Mucosa of stomach (tissue), 1 donor: ENCODE data around the gene NPBWR2.

Experiments used
- H3K27me3 ChIP-seq: one replicate; pipeline ENCODE4 v1.7.0; 2013; ENCODE audit warnings: mild to moderate bottlenecking, low read length; ENCODE audit not compliant: control insufficient read depth, insufficient read depth
- H3K36me3 ChIP-seq: one replicate; pipeline ENCODE4 v1.7.0; 2013; ENCODE audit warnings: low read length; ENCODE audit not compliant: control insufficient read depth, insufficient read depth
- H3K4me1 ChIP-seq: one replicate; pipeline ENCODE4 v1.7.0; 2013; ENCODE audit warnings: mild to moderate bottlenecking, low read length; ENCODE audit not compliant: control insufficient read depth, insufficient read depth
- H3K4me3 ChIP-seq: one replicate; pipeline ENCODE4 v1.7.0; 2013; ENCODE audit warnings: low read length
- H3K9ac ChIP-seq: one replicate; pipeline ENCODE4 v1.7.0; 2013; ENCODE audit warnings: mild to moderate bottlenecking, low read length, moderate library complexity
- H3K9me3 ChIP-seq: one replicate; pipeline ENCODE4 v1.7.0; 2013; ENCODE audit warnings: mild to moderate bottlenecking, low read length, moderate library complexity; ENCODE audit not compliant: control insufficient read depth
- donor health status: Pancreatic carcinoma.

The NPBWR2 gene

GRCh38 chr20:64076061-64076997 is 31.0 kb downstream of the NPBWR2 start:
- H3K36me3 ChIP-seq: no peaks in the 10 kb centered on the region
- H3K4me1 ChIP-seq: peaks cover 14% of the 10 kb centered on the region
- H3K27me3 ChIP-seq: peaks cover 12% of the 10 kb centered on the region
- H3K9ac ChIP-seq: no peak overlapping the region
- no peaks in the 10 kb centered on the region for H3K9me3 ChIP-seq
- H3K4me3 ChIP-seq: no peak overlapping the region

GRCh38 chr20:64075556-64075955 is 31.8 kb downstream of the NPBWR2 start:
- Histone ChIP-seq H3K4me1 (peaks cover 14% of the 10 kb centered on the region), H3K27me3 (peaks cover 8% of the 10 kb centered on the region), H3K36me3 (no peaks in the 10 kb centered on the region), H3K4me3 (no peak overlapping the region), H3K9me3 (no peaks in the 10 kb centered on the region), H3K9ac (no peak overlapping the region)

DNA sequence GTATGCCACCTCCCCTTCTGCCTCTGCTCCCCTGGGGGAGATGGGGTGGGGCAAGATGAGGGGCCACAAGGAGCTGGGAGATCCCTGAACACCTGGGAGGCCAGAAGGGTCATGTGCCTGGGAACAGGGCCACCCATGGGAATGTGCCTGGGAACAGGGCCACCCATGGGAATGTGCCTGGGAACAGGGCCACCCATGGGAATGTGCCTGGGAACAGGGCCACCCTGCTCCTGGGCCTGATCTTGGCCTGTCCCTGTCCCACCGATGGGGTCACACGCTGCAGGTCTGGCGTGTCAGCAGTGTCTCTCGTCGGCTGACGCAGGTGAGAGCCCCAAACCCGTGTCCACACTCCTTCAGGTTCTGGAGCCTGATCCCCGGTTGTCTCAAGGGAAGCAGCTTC is 32.4 kb downstream of the NPBWR2 start:
- Histone ChIP-seq H3K36me3 (no peaks in the 10 kb centered on the region), H3K9ac (no peak overlapping the region), H3K4me3 (no peak overlapping the region), H3K27me3 (peaks cover 8% of the 10 kb centered on the region), H3K9me3 (no peaks in the 10 kb centered on the region), H3K4me1 (peaks cover 14% of the 10 kb centered on the region)

- peaks cover 12% of the 10 kb centered on the region for H3K4me1 ChIP-seq
- H3K36me3 ChIP-seq: no peaks in the 10 kb centered on the region
- H3K9ac ChIP-seq: no peak overlapping the region
These were observed 33.1 kb downstream of the NPBWR2 start for GRCh38 chr20:64074184-64074789.

DNA sequence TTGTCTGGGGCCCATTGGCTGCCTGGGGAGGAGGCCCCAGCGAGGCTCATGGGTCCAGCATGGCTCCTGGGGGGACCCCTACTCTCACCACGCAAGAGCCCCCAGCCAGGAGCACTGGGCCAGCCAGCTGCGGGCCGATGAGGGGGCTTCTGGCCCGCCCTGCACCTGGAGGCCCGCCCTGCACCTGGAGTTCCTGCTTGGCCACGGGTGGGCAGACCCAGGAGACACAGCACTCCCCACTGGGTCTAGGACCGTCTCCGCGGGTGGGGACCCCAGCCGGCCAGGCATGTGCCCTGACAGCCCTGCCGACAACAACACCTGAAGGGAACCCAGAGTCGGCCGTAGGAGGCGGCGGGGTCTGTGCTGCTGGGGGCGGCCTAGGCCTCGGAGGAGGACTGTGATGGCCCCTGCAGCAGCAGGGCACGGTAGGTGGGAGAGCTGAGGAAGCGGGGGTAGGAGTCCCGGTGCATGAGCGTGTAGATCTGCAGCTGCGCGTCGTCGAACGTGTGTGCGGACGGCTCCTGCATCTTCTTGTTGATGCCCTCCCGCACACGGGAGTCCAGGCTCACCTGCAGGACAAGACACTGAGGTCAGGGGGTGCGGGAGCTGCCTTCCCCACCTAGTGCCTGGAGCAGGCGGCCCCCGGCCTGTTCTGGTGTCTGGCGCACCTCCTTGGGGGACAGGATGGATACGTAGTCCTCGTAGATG is 33.7 kb downstream of the NPBWR2 start:
- Histone ChIP-seq H3K9me3 (no peaks in the 10 kb centered on the region), H3K4me1 (peaks cover 6% of the 10 kb centered on the region), H3K36me3 (no peaks in the 10 kb centered on the region), H3K27me3 (peaks cover 3% of the 10 kb centered on the region), H3K4me3 (no peak overlapping the region), H3K9ac (no peak overlapping the region)

More at GRCh38 chr20:64074184-64074789, 33.1 kb downstream of the NPBWR2 start:
- H3K4me3 ChIP-seq: no peak overlapping the region
- no peaks in the 10 kb centered on the region for H3K9me3 ChIP-seq
- peaks cover 8% of the 10 kb centered on the region for H3K27me3 ChIP-seq

DNA sequence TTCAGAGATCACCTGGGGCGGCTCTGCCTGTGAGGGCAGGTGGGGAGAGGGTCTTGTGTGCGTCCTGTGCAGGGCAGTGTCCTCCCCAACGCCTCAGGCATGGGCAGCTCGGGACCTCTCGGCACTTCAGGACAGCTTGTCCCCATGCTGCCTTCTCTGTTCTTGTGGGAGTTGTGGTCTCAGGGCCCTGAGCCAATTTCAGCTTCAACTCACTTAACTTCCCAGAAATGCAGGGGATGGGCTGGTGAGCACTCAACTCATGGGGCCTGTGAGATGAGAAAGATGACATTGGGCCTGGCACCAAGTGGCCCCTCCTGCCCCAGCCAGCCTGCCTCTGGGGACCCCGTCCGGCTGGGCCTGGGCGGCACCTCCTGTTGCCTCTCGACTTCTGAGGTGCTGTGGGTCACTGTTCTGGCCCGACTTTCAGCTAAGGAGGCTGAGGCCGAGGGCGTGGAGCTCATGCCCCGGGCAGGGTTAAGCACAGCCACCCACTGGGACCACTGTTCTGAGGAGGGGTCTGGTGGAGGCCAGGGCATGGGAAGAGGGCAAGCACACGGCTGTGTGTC is 34.8 kb downstream of the NPBWR2 start:
- no peak overlapping the region for H3K4me3 ChIP-seq
- H3K9ac ChIP-seq: no peak overlapping the region
- no peaks in the 10 kb centered on the region for H3K9me3 ChIP-seq
- H3K36me3 ChIP-seq: no peaks in the 10 kb centered on the region
- no peaks in the 10 kb centered on the region for H3K4me1 ChIP-seq
- H3K27me3 ChIP-seq: no peaks in the 10 kb centered on the region

DNA sequence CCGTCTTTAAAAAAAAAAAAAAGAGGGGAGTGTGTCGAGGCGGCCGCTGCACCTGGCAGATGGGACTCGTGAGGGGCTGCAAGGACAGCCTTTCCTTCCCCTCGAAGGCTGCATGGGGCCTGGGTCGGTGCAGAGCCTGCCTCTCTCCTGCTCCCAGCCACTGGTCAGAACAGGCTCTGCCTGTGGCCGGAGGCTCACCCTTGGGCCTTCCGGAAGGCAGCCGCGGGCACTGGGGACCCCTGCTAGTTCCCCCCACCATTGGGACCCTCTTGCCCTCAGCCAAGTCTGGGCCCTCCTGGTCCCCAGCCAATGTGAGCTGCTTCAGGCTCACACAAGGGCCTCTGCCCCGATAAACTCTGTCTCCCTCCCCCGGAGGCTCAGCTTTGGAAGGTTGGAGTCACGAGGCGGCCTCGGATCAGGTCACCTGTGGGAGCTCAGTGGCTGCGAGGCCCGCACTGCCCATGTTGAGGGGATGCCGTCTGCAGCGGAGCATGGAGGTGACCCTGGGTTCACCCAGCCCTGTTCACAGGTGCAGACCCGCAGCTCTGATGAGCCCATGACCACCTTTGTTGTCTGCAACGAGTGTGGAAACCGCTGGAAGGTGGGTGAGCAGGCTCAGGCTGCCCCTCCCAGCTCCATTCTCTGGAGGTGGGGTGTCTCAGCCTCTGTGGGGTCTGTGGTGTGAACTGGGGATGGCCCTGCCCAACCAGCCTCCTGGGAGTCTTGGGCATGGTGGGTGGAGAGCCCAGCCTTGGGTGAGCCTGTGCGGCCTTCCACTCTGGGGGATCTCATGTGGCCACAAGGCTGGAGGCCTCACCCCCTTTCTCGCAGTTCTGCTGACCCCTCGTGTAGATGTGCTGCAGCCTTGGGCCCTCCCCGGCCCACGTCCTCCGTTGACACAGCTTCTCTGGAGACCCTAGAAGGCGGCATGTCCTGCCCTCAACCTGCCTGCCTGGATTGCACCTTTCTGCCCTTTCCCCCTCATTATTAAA is 35.7 kb downstream of the NPBWR2 start:
- Histone ChIP-seq H3K36me3 (no peaks in the 10 kb centered on the region), H3K9ac (no peak overlapping the region), H3K9me3 (no peaks in the 10 kb centered on the region), H3K4me3 (no peak overlapping the region), H3K27me3 (no peaks in the 10 kb centered on the region), H3K4me1 (peaks cover 6% of the 10 kb centered on the region)

DNA sequence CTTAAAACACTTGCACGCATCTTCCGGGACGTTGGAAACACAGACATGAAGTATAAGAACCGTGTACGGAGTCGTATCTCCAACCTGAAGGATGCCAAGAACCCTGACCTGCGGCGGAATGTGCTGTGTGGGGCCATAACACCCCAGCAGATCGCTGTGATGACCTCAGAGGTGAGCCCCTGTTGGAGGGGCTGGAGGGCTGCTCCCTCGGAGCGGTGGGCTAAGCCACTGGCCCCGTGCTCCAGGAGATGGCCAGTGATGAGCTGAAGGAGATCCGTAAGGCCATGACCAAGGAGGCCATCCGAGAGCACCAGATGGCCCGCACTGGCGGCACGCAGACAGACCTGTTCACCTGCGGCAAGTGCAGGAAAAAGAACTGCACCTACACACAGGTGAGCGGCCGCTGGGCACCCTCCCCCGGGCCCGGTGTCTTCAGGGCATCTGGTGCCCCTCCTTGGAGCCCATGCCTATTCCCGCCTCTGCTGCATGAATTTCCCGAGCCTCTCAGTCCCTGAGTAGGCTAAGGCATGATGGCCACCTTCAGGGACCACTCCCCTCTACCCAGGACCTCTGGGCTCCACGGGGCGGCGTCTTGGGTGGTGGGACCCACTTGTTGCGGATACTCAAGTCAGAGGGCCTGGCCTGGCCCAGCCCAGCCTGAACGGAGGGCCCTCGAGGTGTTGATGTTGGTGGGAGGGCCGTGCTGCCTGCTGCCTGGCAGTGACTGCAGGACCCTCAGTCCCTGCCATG is 36.9 kb downstream of the NPBWR2 start:
- H3K36me3 ChIP-seq: no peaks in the 10 kb centered on the region
- H3K9me3 ChIP-seq: no peaks in the 10 kb centered on the region
- H3K9ac ChIP-seq: no peak overlapping the region
- H3K4me1 ChIP-seq: peaks cover 8% of the 10 kb centered on the region
- no peak overlapping the region for H3K4me3 ChIP-seq
- H3K27me3 ChIP-seq: no peaks in the 10 kb centered on the region

DNA sequence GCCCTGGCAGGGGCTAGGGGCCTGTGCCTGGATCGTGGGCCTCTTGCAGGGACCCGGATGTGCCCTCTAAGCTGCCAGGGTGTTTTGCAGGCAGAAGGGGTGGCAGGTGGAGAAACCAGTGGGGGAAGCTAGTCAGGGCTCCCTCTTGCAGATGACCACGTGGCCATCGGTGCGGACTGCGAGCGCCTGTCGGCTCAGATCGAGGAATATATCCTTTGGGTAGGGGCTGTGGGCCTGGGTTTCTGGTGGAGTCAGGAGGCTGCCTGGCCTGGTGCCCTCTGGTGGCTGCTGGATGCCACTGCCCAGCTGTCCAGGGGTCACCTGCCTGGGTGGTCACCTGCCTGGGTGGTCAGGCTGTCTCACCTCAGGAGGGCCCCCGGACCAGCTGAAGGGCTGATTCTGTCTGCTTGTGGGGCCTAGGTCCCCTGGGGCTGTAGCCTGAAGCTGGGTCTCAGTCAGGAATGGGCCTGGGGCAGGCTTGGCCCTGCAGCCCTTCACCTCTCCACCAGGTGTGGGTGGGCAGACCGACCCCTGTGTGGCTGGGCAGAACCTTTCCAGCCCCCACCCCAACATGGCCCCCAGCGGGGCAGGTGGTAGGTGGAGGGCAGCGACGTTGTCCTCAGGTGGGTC is 37.6 kb downstream of the NPBWR2 start:
- Histone ChIP-seq H3K36me3 (no peaks in the 10 kb centered on the region), H3K4me3 (no peak overlapping the region), H3K27me3 (no peaks in the 10 kb centered on the region), H3K9ac (no peak overlapping the region), H3K4me1 (peaks cover 9% of the 10 kb centered on the region), H3K9me3 (no peaks in the 10 kb centered on the region)

- Histone ChIP-seq H3K4me3 (no peak overlapping the region), H3K27me3 (no peaks in the 10 kb centered on the region), H3K4me1 (peaks cover 14% of the 10 kb centered on the region), H3K9me3 (no peaks in the 10 kb centered on the region), H3K36me3 (no peaks in the 10 kb centered on the region), H3K9ac (no peak overlapping the region)
These were observed 38.2 kb downstream of the NPBWR2 start for GRCh38 chr20:64069209-64069613.
